ENCODE results near the gene IL18. TPM values are rescaled to one million over a fixed set of nuclear protein-coding genes. Genes with fewer than 3 reads are reported as not detected.
"Not testable (repeated sequence)": the region's sequence is repeated elsewhere in the genome, so short reads cannot be mapped to it uniquely, and the experiment has no call there.

The IL18 gene
- total RNA-seq, 1 donor from 2014 or later = 1.4 TPM

GRCh38 chr11:112162761-112163546 lies 940 bp downstream of the IL18 start:
- no peaks in the 10 kb centered on the region for H3K9me3 Mint-ChIP-seq (ENCODE audit: low read depth)
- no peak for DNase-seq (ENCODE audit: low spot score, unreplicated experiment)
- no peaks in the 10 kb centered on the region for H3K36me3 Mint-ChIP-seq (ENCODE audit: insufficient read depth)
- H3K4me3 Mint-ChIP-seq (ENCODE audit: low read depth) = no peak overlapping the region
- H3K27me3 Mint-ChIP-seq = no peaks in the 10 kb centered on the region
- peaks cover 8% of the 10 kb centered on the region for H3K4me1 Mint-ChIP-seq (ENCODE audit: low read depth)
- no peak for TF ChIP-seq CTCF (IDR thresholded peaks at IDR 0.05; ENCODE audit: unreplicated experiment)
- no peak overlapping the region for H3K27ac Mint-ChIP-seq

- not testable (repeated sequence) for H3K27ac Mint-ChIP-seq; DNase-seq (ENCODE audit: low spot score, unreplicated experiment); H3K36me3 Mint-ChIP-seq (ENCODE audit: insufficient read depth); H3K4me3 Mint-ChIP-seq (ENCODE audit: low read depth); H3K27me3 Mint-ChIP-seq; H3K9me3 Mint-ChIP-seq (ENCODE audit: low read depth)
- H3K4me1 Mint-ChIP-seq (ENCODE audit: low read depth) = peaks cover 11% of the 10 kb centered on the region
Measured at GRCh38 chr11:112162200-112162599, 1.7 kb downstream of the IL18 start.

GRCh38 chr11:112161012-112161411 lies 2.9 kb downstream of the IL18 start:
- peaks cover 14% of the 10 kb centered on the region for H3K4me1 Mint-ChIP-seq (ENCODE audit: low read depth)
- H3K9me3 Mint-ChIP-seq (ENCODE audit: low read depth) = no peaks in the 10 kb centered on the region
- TF ChIP-seq CTCF (IDR thresholded peaks at IDR 0.05; ENCODE audit: unreplicated experiment) = no peak
- no peak overlapping the region for H3K27ac Mint-ChIP-seq
- DNase-seq (ENCODE audit: low spot score, unreplicated experiment) = no peak
- H3K4me3 Mint-ChIP-seq (ENCODE audit: low read depth) = no peak overlapping the region
- no peaks in the 10 kb centered on the region for H3K27me3 Mint-ChIP-seq
- H3K36me3 Mint-ChIP-seq (ENCODE audit: insufficient read depth) = no peaks in the 10 kb centered on the region

- H3K27ac Mint-ChIP-seq = no peak overlapping the region
- no peak for DNase-seq (ENCODE audit: low spot score, unreplicated experiment)
- no peaks in the 10 kb centered on the region for H3K9me3 Mint-ChIP-seq (ENCODE audit: low read depth)
- H3K36me3 Mint-ChIP-seq (ENCODE audit: insufficient read depth) = no peaks in the 10 kb centered on the region
- H3K4me3 Mint-ChIP-seq (ENCODE audit: low read depth) = no peak overlapping the region
- H3K4me1 Mint-ChIP-seq (ENCODE audit: low read depth) = peaks cover 14% of the 10 kb centered on the region
- TF ChIP-seq CTCF (IDR thresholded peaks at IDR 0.05; ENCODE audit: unreplicated experiment) = no peak
- H3K27me3 Mint-ChIP-seq = no peaks in the 10 kb centered on the region
Measured at GRCh38 chr11:112160091-112160848, 3.6 kb downstream of the IL18 start.

GRCh38 chr11:112159098-112160065 lies 4.5 kb downstream of the IL18 start:
- Mint-ChIP-seq H3K9me3 (ENCODE audit: low read depth) (no peaks in the 10 kb centered on the region), H3K36me3 (ENCODE audit: insufficient read depth) (no peaks in the 10 kb centered on the region), H3K27me3 (no peaks in the 10 kb centered on the region), H3K27ac (no peak overlapping the region), H3K4me3 (ENCODE audit: low read depth) (no peak overlapping the region), H3K4me1 (ENCODE audit: low read depth) (peaks cover 10% of the 10 kb centered on the region)
- no peak for TF ChIP-seq CTCF (IDR thresholded peaks at IDR 0.05; ENCODE audit: unreplicated experiment)
- no peak for DNase-seq (ENCODE audit: low spot score, unreplicated experiment)

All from progenitor cell of endocrine pancreas (in vitro differentiated cells).